IMR-90 (cell line): Measurements from ENCODE around the gene RAD51AP2. TPM values are rescaled to one million over a fixed set of nuclear protein-coding genes. Genes with fewer than 3 reads are reported as not detected.

Experiments
- ATAC-seq: fragments of 200-7000 bp; cut with Tn5 transposase; 2 replicates; pipeline ENCODE4 v1.9.1; 2020; ENCODE audit warnings: low read depth, mild to moderate bottlenecking, moderate library complexity
- BruUV-seq: library from RNA; stranded (reverse); fragments of 400-500 nt; replicated peaks from 2 replicates; lab custom pipeline; 2021; lab: Mats Ljungman, UMichigan
- CTCF ChIA-PET: fragments of 300-600 bp; formaldehyde crosslinking; extraction: SDS; loops from one replicate; lab custom pipeline; 2021; ENCODE audit warnings: antibody characterized with exemption; lab: Yijun Ruan, JAX
- POLR2A ChIA-PET: fragments of 300-600 bp; sonication (Branson Sonifier 250); formaldehyde crosslinking; loops from one replicate; lab custom pipeline; 2022; ENCODE audit warnings: antibody characterized with exemption; ENCODE audit not compliant: unreplicated experiment; lab: Charles Lee
- DNase-seq: peaks from one replicate; pipeline ENCODE4 v3.0.0; 2013
- H2AFZ ChIP-seq: replicated peaks from 2 replicates; pipeline ENCODE3; 2013; ENCODE audit warnings: low read length, mild to moderate bottlenecking; ENCODE audit not compliant: poor library complexity
- H2AK5ac ChIP-seq: 2 replicates; pipeline ENCODE4 v1.6.1; 2013; ENCODE audit warnings: low read depth, low read length, inconsistent platforms
- H2AK9ac ChIP-seq: replicated peaks from 2 replicates; pipeline ENCODE3; 2013; ENCODE audit warnings: mild to moderate bottlenecking, low read depth, low read length, moderate library complexity; ENCODE audit not compliant: poor library complexity
- H2BK120ac ChIP-seq: 2 replicates; pipeline ENCODE4 v1.6.1; 2013; ENCODE audit warnings: low read depth, low read length, inconsistent platforms
- H2BK15ac ChIP-seq: 3 replicates; pipeline ENCODE4 v1.6.1; 2013; ENCODE audit warnings: low read depth, low read length, inconsistent platforms
- H2BK20ac ChIP-seq: 2 replicates; pipeline ENCODE4 v1.6.1; 2013; ENCODE audit warnings: low read depth, mild to moderate bottlenecking, inconsistent platforms, low read length, moderate library complexity
- H2BK5ac ChIP-seq: 2 replicates; pipeline ENCODE4 v1.6.1; 2013; ENCODE audit warnings: mild to moderate bottlenecking, low read depth, low read length, inconsistent platforms; ENCODE audit not compliant: poor library complexity, severe bottlenecking
- H3K14ac ChIP-seq: replicated peaks from 2 replicates; pipeline ENCODE4 v1.6.1; 2013; ENCODE audit warnings: low read depth, low read length, inconsistent platforms
- H3K18ac ChIP-seq: 2 replicates; pipeline ENCODE4 v1.6.1; 2013; ENCODE audit warnings: low read depth, low read length, control low read depth
- H3K23ac ChIP-seq: 2 replicates; pipeline ENCODE4 v1.6.1; 2013; ENCODE audit warnings: low read depth, low read length, inconsistent platforms
- H3K27ac ChIP-seq: 2 replicates; pipeline ENCODE4 v1.5.1; 2013; ENCODE audit warnings: mild to moderate bottlenecking, control low read depth, low read length; ENCODE audit not compliant: insufficient read depth
- H3K27me3 ChIP-seq: 2 replicates; pipeline ENCODE4 v1.6.1; 2013; ENCODE audit warnings: low read length; ENCODE audit not compliant: control insufficient read depth, insufficient read depth
- H3K36me3 ChIP-seq: 2 replicates; pipeline ENCODE4 v1.6.1; 2013; ENCODE audit warnings: low read length, mixed read lengths; ENCODE audit not compliant: control insufficient read depth, insufficient read depth
- H3K4ac ChIP-seq: 2 replicates; pipeline ENCODE4 v1.6.1; 2013; ENCODE audit warnings: low read depth, low read length, inconsistent platforms
- H3K4me1 ChIP-seq: 2 replicates; pipeline ENCODE4 v1.6.1; 2013; ENCODE audit warnings: low read length, mixed read lengths; ENCODE audit not compliant: control insufficient read depth, insufficient read depth
- H3K4me2 ChIP-seq: 2 replicates; pipeline ENCODE4 v1.6.1; 2013; ENCODE audit warnings: low read depth, mild to moderate bottlenecking, control low read depth, low read length, moderate library complexity
- H3K4me3 ChIP-seq: 2 replicates; pipeline ENCODE4 v1.5.1; 2013; ENCODE audit warnings: low read depth, mild to moderate bottlenecking, control low read depth, low read length, moderate library complexity; ENCODE audit not compliant: insufficient read depth
- H3K56ac ChIP-seq: 2 replicates; pipeline ENCODE4 v1.6.1; 2013; ENCODE audit warnings: low read length, inconsistent platforms; ENCODE audit not compliant: insufficient read depth; ENCODE audit errors: extremely low read depth
- H3K79me1 ChIP-seq, 2 experiments: 2 replicates each; pipeline ENCODE4 v1.6.1; 2013; ENCODE audit warnings: low read length in 2 of 2, inconsistent platforms in 1 of 2, low read depth in 1 of 2
- H3K9ac ChIP-seq: 2 replicates; pipeline ENCODE4 v1.6.1; 2013; ENCODE audit warnings: low read depth, low read length, control low read depth
- H3K9me1 ChIP-seq: 2 replicates; pipeline ENCODE4 v1.6.1; 2013; ENCODE audit warnings: low read length, inconsistent platforms; ENCODE audit not compliant: insufficient read depth
- H3K9me3 ChIP-seq: 2 replicates; pipeline ENCODE4 v1.6.1; 2013; ENCODE audit warnings: low read length; ENCODE audit not compliant: control insufficient read depth, insufficient read depth
- H4K20me1 ChIP-seq: 2 replicates; pipeline ENCODE4 v1.6.1; 2013; ENCODE audit warnings: low read length, inconsistent platforms; ENCODE audit not compliant: insufficient read depth
- H4K5ac ChIP-seq: 2 replicates; pipeline ENCODE4 v1.6.1; 2013; ENCODE audit warnings: mild to moderate bottlenecking, low read depth, low read length, control low read depth
- H4K8ac ChIP-seq, 2 experiments: 2 replicates each; pipeline ENCODE4 v1.6.1; 2013; ENCODE audit warnings: low read depth in 2 of 2, low read length in 2 of 2, control low read depth in 1 of 2, inconsistent platforms in 1 of 2
- H4K91ac ChIP-seq: 2 replicates; pipeline ENCODE4 v1.6.1; 2013; ENCODE audit warnings: low read depth, low read length, inconsistent platforms; ENCODE audit not compliant: insufficient read depth
- CEBPB ChIP-seq: IDR thresholded peaks from 2 replicates; pipeline ENCODE4 v1.6.1; 2012; ENCODE audit warnings: low read depth, low read length, improper control_type of control experiment
- SMC3 ChIP-seq: fragments of 150-350 bp; IDR thresholded peaks from 2 replicates; pipeline ENCODE4 v1.6.1; 2016; ENCODE audit warnings: low read depth, mild to moderate bottlenecking, antibody characterized with exemption, low read length, moderate library complexity
- WGBS, 2 experiments: methylation state at CpG; one replicate each; pipeline versions ENCODE4 v1.1.5 to v1.1.7; 2013; ENCODE audit warnings: missing lambda C conversion rate in 2 of 2; ENCODE audit not compliant: insufficient read length in 1 of 2; ENCODE audit errors: extremely low coverage in 2 of 2; 5-methylcytosine and 5-hydroxymethylcytosine counted together
- dilution Hi-C: fragments of 300-500 bp; cut with HindIII; formaldehyde crosslinking; loops from one replicate; pipeline ENCODE4 v1.14.3; 2018; ENCODE audit warnings: low sequenced_read_pairs; ENCODE audit not compliant: unreplicated experiment
- in situ Hi-C: fragments of 300-500 bp; cut with MboI; formaldehyde crosslinking; loops from 3 replicates; pipeline ENCODE4 v1.14.3; 2019; ENCODE audit warnings: low sequenced_read_pairs, inconsistent platforms, mixed read lengths
- intact Hi-C: fragments of 100-400 bp; cut with micrococcal nuclease; formaldehyde crosslinking; loops from 2 replicates; pipeline ENCODE4 v1.10.0; 2022
- polyA plus RNA-seq, 3 experiments: library from polyadenylated mRNA; depleted of rRNA; stranded (reverse); fragments of >200 nt; gene quantifications; 2 replicates each; pipeline ENCODE4 v1.2.3, GENCODE V29; 2012; ENCODE audit warnings: low replicate concordance in 1 of 3
- total RNA-seq: library from RNA; depleted of rRNA; stranded (reverse); fragments of >200 nt; gene quantifications from 2 replicates; pipeline ENCODE4 v1.2.3, GENCODE V29; 2012
- TF ChIP-seq, protein P1 (sequence below): fragments of 150-350 bp; IDR thresholded peaks from 2 replicates; pipeline ENCODE4 v1.6.1; 2016; ENCODE audit warnings: low read depth, mild to moderate bottlenecking, low read length, moderate library complexity, borderline replicate concordance

Gene RAD51AP2
- total and polyA plus RNA-seq, 2 of the 4 experiments (the other 2 are of a cell fraction): not detected

DNA sequence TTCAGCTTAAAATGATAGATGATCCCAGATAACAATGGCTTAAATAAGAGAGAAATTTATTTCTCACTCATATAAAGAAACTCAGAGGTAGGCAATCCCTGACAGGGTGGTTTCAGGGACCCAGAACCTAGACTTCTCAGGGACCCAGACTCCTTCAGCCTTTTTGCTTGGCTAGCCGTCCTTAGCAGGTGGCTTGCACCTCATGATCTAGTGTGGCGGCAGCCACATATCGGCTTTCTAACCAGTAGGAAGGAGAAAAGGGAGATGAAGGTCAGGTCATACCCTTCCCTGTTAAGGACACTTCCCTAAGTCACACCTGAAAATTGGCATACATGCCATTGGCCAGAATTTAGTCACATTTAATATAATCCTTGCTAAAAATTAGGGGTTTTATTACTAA lies 40.6 kb upstream of the RAD51AP2 start:
- H3K9me3 ChIP-seq: no peaks in the 10 kb centered on the region
- no TSS peak for BruUV-seq
- dilution Hi-C loops: no loop called here
- no peak overlapping the region for H4K91ac ChIP-seq
- no CpG with 5 or more reads among the region's 3 CpGs for WGBS, 2 experiments
- no peak overlapping the region for H2AK5ac ChIP-seq
- ATAC-seq (no peak), DNase-seq (no peak)
- H3K9me1 ChIP-seq: no peaks in the 10 kb centered on the region
- no peaks in the 10 kb centered on the region for H3K27me3 ChIP-seq
- no peaks in the 10 kb centered on the region for H3K79me1 ChIP-seq
- H3K9ac ChIP-seq: no peak overlapping the region
- CTCF ChIA-PET: no interaction called here
- H3K14ac ChIP-seq: no peak overlapping the region
- H2BK5ac ChIP-seq: no peak overlapping the region
- intact Hi-C loops: no loop called here
- no peaks in the 10 kb centered on the region for H4K20me1 ChIP-seq
- no peak overlapping the region for H3K23ac ChIP-seq
- TF ChIP-seq, protein P1, sequence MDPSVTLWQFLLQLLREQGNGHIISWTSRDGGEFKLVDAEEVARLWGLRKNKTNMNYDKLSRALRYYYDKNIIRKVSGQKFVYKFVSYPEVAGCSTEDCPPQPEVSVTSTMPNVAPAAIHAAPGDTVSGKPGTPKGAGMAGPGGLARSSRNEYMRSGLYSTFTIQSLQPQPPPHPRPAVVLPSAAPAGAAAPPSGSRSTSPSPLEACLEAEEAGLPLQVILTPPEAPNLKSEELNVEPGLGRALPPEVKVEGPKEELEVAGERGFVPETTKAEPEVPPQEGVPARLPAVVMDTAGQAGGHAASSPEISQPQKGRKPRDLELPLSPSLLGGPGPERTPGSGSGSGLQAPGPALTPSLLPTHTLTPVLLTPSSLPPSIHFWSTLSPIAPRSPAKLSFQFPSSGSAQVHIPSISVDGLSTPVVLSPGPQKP: no peak
- TF ChIP-seq CEBPB (no peak), SMC3 (no peak)
- H2BK15ac ChIP-seq: no peak overlapping the region
- no peak overlapping the region for H3K4me2 ChIP-seq
- H3K56ac ChIP-seq: no peak overlapping the region
- H3K4me1 ChIP-seq: no peaks in the 10 kb centered on the region
- no peak overlapping the region for H3K4ac ChIP-seq
- H3K4me3 ChIP-seq: no peak overlapping the region
- H3K36me3 ChIP-seq: no peaks in the 10 kb centered on the region
- in situ Hi-C loops: no loop called here
- POLR2A ChIA-PET: no interaction called here
- no peak overlapping the region for H2AK9ac ChIP-seq
- no peak overlapping the region for H2AFZ ChIP-seq
- no peak overlapping the region for H3K27ac ChIP-seq
- no peak overlapping the region for H3K18ac ChIP-seq
- H4K5ac ChIP-seq: no peak overlapping the region
- H2BK120ac ChIP-seq: no peak overlapping the region
- H4K8ac ChIP-seq: no peak overlapping the region
- H2BK20ac ChIP-seq: no peak overlapping the region
